SU-DHL-6 (cell line): Measurements from ENCODE around the gene FOXF1.

Experiments used
- EZH2phosphoT487 ChIP-seq: fragments of 200-600 bp; sonication (generic), shearing (Covaris generic); conservative IDR thresholded peaks from 2 replicates; pipeline ENCODE4 v1.6.1; 2018; ENCODE audit warnings: mild to moderate bottlenecking, antibody characterized with exemption, low read length, moderate library complexity, mixed read lengths
- TF ChIP-seq, protein P1 (sequence below): fragments of 200-600 bp; sonication (generic); IDR thresholded peaks from one replicate; pipeline ENCODE4 v1.5.1; 2017; ENCODE audit warnings: antibody characterized with exemption, mild to moderate bottlenecking, low read length, moderate library complexity; ENCODE audit not compliant: insufficient read depth, poor library complexity, severe bottlenecking

DNA sequence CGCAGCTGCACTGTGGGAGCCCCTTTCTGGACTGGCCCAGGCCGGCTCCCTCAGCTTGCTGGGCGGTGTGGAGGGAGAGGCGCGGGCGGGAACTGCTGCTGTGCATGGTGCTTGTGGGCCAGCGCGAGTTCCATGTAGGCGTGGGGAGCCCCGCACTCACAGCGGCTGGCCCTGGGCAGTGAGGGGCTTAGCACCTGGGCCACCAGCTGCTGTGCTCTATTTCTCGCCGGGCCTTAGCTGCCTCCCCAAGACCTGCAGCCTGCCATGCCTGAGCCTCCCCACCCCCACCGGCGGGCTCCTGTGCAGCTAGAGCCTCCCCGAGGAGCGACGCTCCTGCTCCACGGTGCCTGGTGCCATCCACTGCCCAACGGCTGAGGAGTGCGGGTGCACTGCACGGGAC is 43.0 kb downstream of the FOXF1 start:
- TF ChIP-seq, protein P1, sequence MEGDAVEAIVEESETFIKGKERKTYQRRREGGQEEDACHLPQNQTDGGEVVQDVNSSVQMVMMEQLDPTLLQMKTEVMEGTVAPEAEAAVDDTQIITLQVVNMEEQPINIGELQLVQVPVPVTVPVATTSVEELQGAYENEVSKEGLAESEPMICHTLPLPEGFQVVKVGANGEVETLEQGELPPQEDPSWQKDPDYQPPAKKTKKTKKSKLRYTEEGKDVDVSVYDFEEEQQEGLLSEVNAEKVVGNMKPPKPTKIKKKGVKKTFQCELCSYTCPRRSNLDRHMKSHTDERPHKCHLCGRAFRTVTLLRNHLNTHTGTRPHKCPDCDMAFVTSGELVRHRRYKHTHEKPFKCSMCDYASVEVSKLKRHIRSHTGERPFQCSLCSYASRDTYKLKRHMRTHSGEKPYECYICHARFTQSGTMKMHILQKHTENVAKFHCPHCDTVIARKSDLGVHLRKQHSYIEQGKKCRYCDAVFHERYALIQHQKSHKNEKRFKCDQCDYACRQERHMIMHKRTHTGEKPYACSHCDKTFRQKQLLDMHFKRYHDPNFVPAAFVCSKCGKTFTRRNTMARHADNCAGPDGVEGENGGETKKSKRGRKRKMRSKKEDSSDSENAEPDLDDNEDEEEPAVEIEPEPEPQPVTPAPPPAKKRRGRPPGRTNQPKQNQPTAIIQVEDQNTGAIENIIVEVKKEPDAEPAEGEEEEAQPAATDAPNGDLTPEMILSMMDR, result no peak
- no peak for TF ChIP-seq EZH2phosphoT487
